Prostate gland (tissue), 2 donors: ENCODE measurements around the gene BIRC6.
"Not testable (repeated sequence)": the region's sequence is repeated elsewhere in the genome, so short reads cannot be mapped to it uniquely, and the experiment has no call there.

Experiments
- POLR2A ChIP-seq: fragments of 450-650 bp; IDR thresholded peaks from one replicate; pipeline ENCODE4 v1.6.1; 2016; ENCODE audit warnings: antibody characterized with exemption, mild to moderate bottlenecking
- POLR2AphosphoS5 ChIP-seq: sonication (generic); formaldehyde crosslinking; IDR thresholded peaks from one replicate; pipeline ENCODE4 v1.6.1; 2017; ENCODE audit warnings: antibody characterized with exemption
- TF ChIP-seq, protein P1 (sequence below), 4 experiments: fragments of 200-600 bp in 2 of 4; fragments of 450-650 bp in 2 of 4; sonication (generic) in 2 of 4; IDR thresholded peaks; 1 replicate in 3 of 4; 2 replicates in 1 of 4; pipeline ENCODE4 v1.5.1; 2016 to 2019; ENCODE audit warnings: antibody characterized with exemption in 4 of 4, mild to moderate bottlenecking in 2 of 4, moderate library complexity in 2 of 4

DNA sequence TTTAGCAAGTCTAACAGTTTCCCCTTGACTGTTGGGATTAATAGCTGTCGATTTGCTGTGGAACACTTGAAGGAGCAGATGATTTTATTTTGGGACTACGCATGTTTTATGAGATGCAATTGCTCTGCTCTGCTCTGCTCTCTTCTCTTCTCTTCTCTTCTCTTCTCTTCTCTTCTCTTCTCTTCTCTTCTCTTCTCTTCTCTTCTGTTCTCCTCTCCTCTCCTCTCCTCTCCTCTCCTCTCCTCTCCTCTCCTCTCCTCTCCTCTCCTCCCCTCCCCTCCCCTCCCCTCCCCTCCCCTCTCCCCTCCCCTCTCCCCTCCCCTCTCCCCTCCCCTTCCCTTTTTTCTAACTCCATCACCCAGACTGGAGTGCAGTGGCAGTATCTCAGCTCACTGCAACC is 104.0 kb downstream of the BIRC6 start:
- TF ChIP-seq POLR2A, POLR2AphosphoS5: not testable (repeated sequence)
- TF ChIP-seq, protein P1, sequence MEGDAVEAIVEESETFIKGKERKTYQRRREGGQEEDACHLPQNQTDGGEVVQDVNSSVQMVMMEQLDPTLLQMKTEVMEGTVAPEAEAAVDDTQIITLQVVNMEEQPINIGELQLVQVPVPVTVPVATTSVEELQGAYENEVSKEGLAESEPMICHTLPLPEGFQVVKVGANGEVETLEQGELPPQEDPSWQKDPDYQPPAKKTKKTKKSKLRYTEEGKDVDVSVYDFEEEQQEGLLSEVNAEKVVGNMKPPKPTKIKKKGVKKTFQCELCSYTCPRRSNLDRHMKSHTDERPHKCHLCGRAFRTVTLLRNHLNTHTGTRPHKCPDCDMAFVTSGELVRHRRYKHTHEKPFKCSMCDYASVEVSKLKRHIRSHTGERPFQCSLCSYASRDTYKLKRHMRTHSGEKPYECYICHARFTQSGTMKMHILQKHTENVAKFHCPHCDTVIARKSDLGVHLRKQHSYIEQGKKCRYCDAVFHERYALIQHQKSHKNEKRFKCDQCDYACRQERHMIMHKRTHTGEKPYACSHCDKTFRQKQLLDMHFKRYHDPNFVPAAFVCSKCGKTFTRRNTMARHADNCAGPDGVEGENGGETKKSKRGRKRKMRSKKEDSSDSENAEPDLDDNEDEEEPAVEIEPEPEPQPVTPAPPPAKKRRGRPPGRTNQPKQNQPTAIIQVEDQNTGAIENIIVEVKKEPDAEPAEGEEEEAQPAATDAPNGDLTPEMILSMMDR (IDR thresholded peaks at IDR 0.05), result not testable (repeated sequence)
